Retina (tissue), 1 donor: Measurements from ENCODE around the gene CSRNP3.
A peak's percentile ranks its signal among the peaks of the same experiment; 100 is the strongest.
"Not testable (repeated sequence)": the region's sequence is repeated elsewhere in the genome, so short reads cannot be mapped to it uniquely, and the experiment has no call there.

ENCODE experiments used
- DNase-seq: peaks from one replicate; pipeline ENCODE4 v3.0.0-alpha.2; 2016

The CSRNP3 gene

DNA sequence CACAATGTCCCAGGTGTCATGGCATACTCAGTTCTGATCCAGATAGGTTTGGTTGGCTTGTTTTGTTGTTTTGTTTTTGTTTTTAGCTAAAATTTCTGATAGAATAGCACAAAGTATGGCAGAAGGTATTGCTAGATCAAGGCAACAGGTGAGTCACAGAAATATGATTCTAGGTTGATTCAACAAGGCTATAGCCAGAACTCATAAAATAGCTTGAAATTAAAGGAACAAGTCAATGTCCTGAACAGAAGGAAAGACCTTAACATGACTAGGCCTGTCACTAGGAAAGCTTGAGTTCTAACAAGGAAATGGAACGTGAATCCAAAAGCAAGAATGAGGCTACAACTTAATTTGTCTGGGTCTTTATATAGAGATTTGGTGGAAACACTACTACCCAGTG, 167.5 kb downstream of the CSRNP3 start:
- DNase-seq = no peak

DNA sequence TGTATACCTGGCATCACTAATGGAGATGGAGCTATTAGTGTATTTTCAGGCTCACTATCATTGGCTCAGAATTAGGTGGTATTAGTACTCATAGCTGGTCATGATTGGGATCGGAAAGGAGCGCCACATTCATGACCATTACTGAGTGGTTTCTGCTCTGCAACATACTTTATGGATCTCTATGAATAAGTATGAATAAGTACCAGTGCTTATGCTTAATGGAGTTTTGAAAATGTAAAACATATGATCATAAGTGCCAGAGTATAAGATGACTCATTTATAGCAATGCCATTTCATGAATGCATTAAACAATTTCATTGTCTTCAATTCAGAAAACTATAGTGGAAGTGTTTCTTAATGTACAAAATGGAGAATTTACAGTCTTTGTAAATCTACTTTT, 167.9 kb downstream of the CSRNP3 start:
- no peak for DNase-seq

DNA sequence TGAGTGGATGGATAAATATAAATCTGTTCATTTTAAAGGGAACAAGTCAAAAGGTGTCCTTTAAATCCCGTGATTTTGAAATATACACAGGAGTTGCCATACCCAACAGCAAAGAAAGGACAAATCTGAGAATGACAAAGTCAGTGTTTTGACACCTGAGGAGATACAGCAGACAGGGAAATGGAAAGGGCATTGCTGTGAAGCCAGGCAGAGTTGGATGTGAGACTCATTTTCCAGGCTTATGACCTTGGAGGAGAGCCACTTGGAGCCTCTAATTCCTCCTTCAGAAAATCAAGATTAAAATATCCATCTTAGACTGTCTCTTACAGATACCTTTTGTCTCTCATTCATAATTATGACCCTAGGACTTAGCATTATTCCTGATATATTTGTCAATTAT, 170.0 kb downstream of the CSRNP3 start:
- no peak for DNase-seq

DNA sequence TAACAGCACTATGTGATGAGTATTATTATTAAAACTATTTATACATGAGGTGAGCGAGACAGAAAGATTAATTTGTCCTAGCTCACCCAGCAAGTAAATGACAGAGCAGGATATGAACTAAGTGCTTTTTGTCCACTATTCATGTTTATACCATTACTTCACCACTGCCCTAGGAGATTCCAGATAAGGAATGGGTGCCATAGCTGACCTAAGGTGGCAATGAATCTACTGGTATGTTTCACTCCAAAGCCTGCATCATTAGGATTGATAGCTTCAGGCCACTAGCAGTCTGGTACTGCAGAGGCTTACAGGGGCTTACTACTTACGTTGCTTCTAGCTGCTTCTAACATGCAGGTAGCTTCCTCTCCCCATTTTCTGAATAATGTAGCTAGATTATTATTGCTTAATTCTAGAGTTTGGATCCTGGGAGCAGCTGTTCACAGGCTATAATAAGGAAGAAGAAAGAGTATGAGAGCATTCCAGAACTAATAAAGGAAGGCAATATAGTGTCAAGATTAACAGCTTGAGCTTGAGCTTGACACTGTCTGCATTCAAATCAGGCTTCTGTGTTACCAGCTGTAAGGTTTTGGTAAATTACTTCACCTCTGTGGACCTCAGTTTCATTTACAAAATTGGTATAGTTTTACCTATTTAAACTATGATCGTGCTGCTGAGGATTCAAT, 170.9 kb downstream of the CSRNP3 start:
- no peak for DNase-seq

GRCh38 chr2:165645930-165646831, 176.7 kb downstream of the CSRNP3 start:
- DNase-seq = peak; percentile 59

GRCh38 chr2:165647409-165647808, 177.9 kb downstream of the CSRNP3 start:
- no peak for DNase-seq

DNA sequence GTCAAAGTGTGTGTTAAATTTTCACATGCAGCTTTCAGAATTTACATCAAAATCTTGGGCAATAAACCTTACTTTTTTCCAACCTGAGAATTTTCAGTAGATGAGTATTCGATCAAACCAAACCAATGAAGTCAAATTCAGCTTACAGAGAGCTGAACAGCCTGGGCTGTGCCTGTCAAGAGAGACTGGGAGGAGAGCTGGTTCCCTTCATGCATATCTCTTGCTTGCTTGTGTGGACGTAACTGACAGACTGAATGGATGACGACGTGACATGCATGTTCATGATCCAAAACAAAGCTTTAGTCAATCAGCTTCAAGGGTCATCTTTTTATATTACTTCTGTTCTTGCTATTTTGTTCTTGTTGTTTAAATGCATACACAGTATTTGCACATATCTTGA, 179.3 kb downstream of the CSRNP3 start:
- peak; percentile 82 for DNase-seq

DNA sequence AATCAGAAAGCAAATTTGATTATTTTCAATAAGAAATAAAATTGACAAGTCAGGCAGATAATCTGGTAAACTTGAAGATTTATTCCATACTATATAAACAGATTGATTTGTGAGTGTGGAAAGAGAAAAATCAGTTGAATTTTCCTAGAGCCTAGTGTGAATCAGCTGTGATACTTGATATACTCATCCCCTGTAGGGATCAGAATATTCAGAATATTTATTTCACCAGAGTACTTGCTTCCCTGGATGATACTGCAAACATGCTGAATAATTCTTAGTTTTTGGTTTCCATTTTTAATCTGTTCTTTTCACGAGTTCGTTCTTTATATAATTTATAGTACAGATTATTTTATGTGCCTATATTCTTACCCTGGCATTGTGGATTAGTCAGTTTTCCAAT, 181.7 kb downstream of the CSRNP3 start:
- DNase-seq = no peak

- no peak for DNase-seq
Observed at GRCh38 chr2:165655661-165656060, 186.2 kb downstream of the CSRNP3 start.

- DNase-seq = no peak
Observed at GRCh38 chr2:165660361-165660760, 190.9 kb downstream of the CSRNP3 start.

GRCh38 chr2:165662720-165663119, 193.2 kb downstream of the CSRNP3 start:
- no peak for DNase-seq

- no peak for DNase-seq
Observed at GRCh38 chr2:165665614-165666013, 196.1 kb downstream of the CSRNP3 start.

GRCh38 chr2:165666073-165666472, 196.6 kb downstream of the CSRNP3 start:
- DNase-seq = not testable (repeated sequence)

DNA sequence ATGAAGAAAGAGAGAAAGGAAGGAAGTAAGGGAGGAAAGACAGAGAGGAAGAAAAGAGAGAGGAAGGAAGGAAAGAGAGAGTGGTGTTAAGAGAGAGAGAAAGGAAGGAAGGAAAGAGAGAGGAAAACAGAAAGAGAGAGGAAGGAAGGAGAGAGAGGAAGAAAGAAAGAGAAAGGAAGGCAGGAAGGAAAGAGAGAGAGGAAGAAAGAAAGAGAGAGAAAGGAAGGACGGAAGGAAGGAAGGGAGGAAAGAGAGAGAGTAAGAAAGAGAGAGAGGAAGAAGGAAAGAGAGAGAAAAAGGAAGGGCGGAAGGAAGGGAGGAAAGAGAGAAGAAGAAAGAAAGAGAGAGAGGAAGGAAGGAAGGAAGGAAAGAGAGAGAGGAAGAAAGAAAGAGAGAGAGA, 197.1 kb downstream of the CSRNP3 start:
- no peak for DNase-seq

DNA sequence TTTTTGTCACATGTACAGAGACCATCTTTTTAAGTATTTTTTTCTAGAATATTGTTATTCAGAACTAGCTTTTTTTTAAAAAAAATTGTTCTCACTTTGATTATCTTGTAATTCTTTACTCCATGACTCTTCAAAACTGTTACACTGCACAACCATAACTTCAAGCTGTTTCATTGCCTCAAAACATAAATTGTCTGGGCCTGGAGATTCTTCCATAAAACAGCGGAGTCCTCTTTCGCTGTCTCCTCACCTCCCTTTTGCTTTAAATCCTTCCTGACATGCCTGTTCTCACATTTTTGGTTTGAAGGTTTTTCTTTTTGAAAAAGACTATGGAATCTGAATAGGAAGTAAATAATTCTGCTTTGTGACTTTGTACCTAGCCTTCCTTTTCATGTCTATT, 197.9 kb downstream of the CSRNP3 start:
- no peak for DNase-seq

GRCh38 chr2:165674780-165675179, 205.3 kb downstream of the CSRNP3 start:
- DNase-seq = no peak

DNA sequence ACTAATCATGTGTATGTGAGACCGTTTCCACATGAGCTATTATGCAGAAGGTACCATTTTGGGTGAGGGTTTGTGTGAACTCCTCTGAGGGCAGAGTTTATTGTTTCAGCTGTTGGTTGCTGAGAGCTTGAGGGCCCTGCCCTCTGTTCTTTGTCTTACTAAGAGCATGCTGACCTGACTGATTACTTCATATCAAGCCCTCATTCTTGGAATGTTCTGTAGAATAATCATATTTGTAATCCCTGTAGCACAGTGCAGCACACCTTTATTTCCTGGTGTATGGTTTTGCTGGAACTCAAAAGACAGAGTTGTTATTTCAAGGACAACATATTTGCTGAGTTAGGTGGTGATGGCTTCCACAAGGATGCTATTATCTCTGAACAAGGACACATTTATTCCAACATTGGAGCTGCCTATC, 206.1 kb downstream of the CSRNP3 start:
- DNase-seq = no peak

- no peak for DNase-seq
Observed at GRCh38 chr2:165678882-165679281, 209.4 kb downstream of the CSRNP3 start.

- DNase-seq = no peak
Observed at GRCh38 chr2:165679621-165680020, 210.1 kb downstream of the CSRNP3 start.

GRCh38 chr2:165681841-165682240, 212.3 kb downstream of the CSRNP3 start:
- no peak for DNase-seq

DNA sequence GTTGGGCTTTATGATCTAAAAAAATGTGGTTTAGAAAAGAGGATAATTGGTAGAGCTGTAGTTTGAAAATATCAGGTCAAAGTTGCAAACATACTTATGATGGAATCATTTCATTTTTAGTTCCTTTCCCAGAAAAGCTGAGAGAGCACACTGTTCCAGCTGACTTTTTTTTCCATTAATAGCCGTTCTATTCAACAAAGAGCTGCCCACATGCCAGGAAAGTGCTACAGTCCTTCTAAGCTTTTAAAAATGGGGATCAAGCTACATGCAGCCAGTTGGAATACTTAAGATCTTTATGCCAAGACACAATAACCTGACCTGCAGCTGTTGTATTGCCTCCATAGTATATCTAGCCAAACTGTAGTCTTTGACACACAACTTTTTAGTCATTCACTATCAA, 213.0 kb downstream of the CSRNP3 start:
- DNase-seq = no peak

DNA sequence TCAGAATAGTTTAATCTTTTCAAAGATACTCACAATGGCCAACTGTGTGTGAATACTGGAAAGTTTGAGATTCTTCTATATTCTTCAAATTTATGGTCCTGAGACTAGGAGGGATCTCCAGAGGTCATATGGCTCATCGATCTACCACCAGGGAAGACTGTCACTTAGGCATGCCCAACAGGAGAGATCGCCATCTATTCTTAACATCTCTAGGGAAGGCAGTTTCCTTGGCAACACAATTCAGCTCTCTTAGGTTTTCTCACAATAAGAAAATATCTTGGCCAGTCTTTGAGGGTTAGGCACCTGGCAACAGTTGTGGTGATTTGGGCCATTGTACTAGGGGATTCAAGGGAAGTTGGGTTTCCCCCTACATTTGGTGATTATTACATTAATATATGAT, 217.3 kb downstream of the CSRNP3 start:
- no peak for DNase-seq

- DNase-seq = no peak
Observed at GRCh38 chr2:165687426-165688002, 218.0 kb downstream of the CSRNP3 start.

DNA sequence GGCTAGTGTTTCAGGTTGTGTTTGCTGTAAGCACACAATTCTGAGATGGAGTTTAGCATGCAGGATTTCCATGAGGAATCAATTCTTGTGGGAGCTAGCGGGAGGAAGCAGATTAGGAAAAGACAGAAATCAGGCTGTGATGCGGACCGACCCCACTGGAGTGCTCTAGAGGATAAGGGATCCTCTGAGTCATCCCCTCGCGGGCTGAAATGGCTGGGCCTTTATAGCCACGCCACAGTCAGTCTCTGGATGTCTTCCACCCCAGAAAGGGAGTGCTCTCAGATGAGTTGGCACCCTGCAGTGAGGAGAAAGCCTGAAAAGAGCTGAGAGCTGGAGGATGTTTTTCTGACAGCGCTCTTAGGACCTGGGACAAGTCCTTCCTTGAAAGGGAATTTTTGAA, 222.1 kb downstream of the CSRNP3 start:
- peak; percentile 38 for DNase-seq
